ENCODE measurements around the gene MKX.

Gene MKX

GRCh38 chr10:27638071-27638750 is 107.4 kb downstream of the MKX start:
- Histone ChIP-seq H3K9me2 (replicated peaks; ENCODE audit: low read depth, low read length) (no peaks in the 10 kb centered on the region), H3K9ac (ENCODE audit: low read depth, low read length, poor library complexity, severe bottlenecking) (no peak overlapping the region), H3K4me1 (ENCODE audit: insufficient read depth, low read length, poor library complexity, severe bottlenecking) (peaks cover 9% of the 10 kb centered on the region), H3K27me3 (ENCODE audit: insufficient read depth, low read length, poor library complexity, severe bottlenecking) (no peaks in the 10 kb centered on the region), H3K4me3 (ENCODE audit: low read length, poor library complexity, severe bottlenecking) (no peak overlapping the region), H3K4me2 (ENCODE audit: low read depth, low read length, poor library complexity, severe bottlenecking) (peak overlapping the region; percentile 25), H4K20me1 (ENCODE audit: insufficient read depth, low read length, poor library complexity, severe bottlenecking) (no peaks in the 10 kb centered on the region), H3F3A (ENCODE audit: low read depth) (no peaks in the 10 kb centered on the region), H2AFZ (ENCODE audit: low read length) (no peak overlapping the region), H3K9me3 (ENCODE audit: insufficient read depth, low read depth, low read length) (no peaks in the 10 kb centered on the region), H3K79me2 (ENCODE audit: insufficient read depth, low read length) (no peaks in the 10 kb centered on the region), H3K36me3 (ENCODE audit: insufficient read depth, low read length) (no peaks in the 10 kb centered on the region)
- TF ChIP-seq EZH2phosphoT487 (IDR thresholded peaks at IDR 0.05; ENCODE audit: borderline replicate concordance) (no peak), CTCF (conservative IDR thresholded peaks at IDR 0.05; ENCODE audit: low read length) (no peak)

- Histone ChIP-seq H3K9me3 (ENCODE audit: insufficient read depth, low read depth, low read length) (no peaks in the 10 kb centered on the region), H3K9me2 (replicated peaks; ENCODE audit: low read depth, low read length) (no peaks in the 10 kb centered on the region), H3K79me2 (ENCODE audit: insufficient read depth, low read length) (no peaks in the 10 kb centered on the region), H3K9ac (ENCODE audit: low read depth, low read length, poor library complexity, severe bottlenecking) (no peak overlapping the region), H3K36me3 (ENCODE audit: insufficient read depth, low read length) (no peaks in the 10 kb centered on the region), H2AFZ (ENCODE audit: low read length) (no peak overlapping the region), H3K4me1 (ENCODE audit: insufficient read depth, low read length, poor library complexity, severe bottlenecking) (peaks cover 9% of the 10 kb centered on the region), H4K20me1 (ENCODE audit: insufficient read depth, low read length, poor library complexity, severe bottlenecking) (no peaks in the 10 kb centered on the region), H3K4me3 (ENCODE audit: low read length, poor library complexity, severe bottlenecking) (no peak overlapping the region), H3K27me3 (ENCODE audit: insufficient read depth, low read length, poor library complexity, severe bottlenecking) (no peaks in the 10 kb centered on the region), H3K4me2 (ENCODE audit: low read depth, low read length, poor library complexity, severe bottlenecking) (peak overlapping the region; percentile 25), H3F3A (ENCODE audit: low read depth) (no peaks in the 10 kb centered on the region)
- TF ChIP-seq CTCF (conservative IDR thresholded peaks at IDR 0.05; ENCODE audit: low read length) = no peak
- TF ChIP-seq EZH2phosphoT487 (IDR thresholded peaks at IDR 0.05; ENCODE audit: borderline replicate concordance) = no peak
Measured at GRCh38 chr10:27637601-27638000, 108.0 kb downstream of the MKX start.

- H3K9ac ChIP-seq (ENCODE audit: low read depth, low read length, poor library complexity, severe bottlenecking) = no peak overlapping the region
- no peak overlapping the region for H3K4me2 ChIP-seq (ENCODE audit: low read depth, low read length, poor library complexity, severe bottlenecking)
- H3K27me3 ChIP-seq (ENCODE audit: insufficient read depth, low read length, poor library complexity, severe bottlenecking) = no peaks in the 10 kb centered on the region
- H2AFZ ChIP-seq (ENCODE audit: low read length) = no peak overlapping the region
- no peak for TF ChIP-seq EZH2phosphoT487 (IDR thresholded peaks at IDR 0.05; ENCODE audit: borderline replicate concordance)
- no peak for TF ChIP-seq CTCF (conservative IDR thresholded peaks at IDR 0.05; ENCODE audit: low read length)
- no peaks in the 10 kb centered on the region for H3F3A ChIP-seq (ENCODE audit: low read depth)
- no peak overlapping the region for H3K4me3 ChIP-seq (ENCODE audit: low read length, poor library complexity, severe bottlenecking)
- no peaks in the 10 kb centered on the region for H3K9me2 ChIP-seq (replicated peaks; ENCODE audit: low read depth, low read length)
- H3K79me2 ChIP-seq (ENCODE audit: insufficient read depth, low read length) = no peaks in the 10 kb centered on the region
- H4K20me1 ChIP-seq (ENCODE audit: insufficient read depth, low read length, poor library complexity, severe bottlenecking) = no peaks in the 10 kb centered on the region
- H3K36me3 ChIP-seq (ENCODE audit: insufficient read depth, low read length) = no peaks in the 10 kb centered on the region
- no peaks in the 10 kb centered on the region for H3K9me3 ChIP-seq (ENCODE audit: insufficient read depth, low read depth, low read length)
- H3K4me1 ChIP-seq (ENCODE audit: insufficient read depth, low read length, poor library complexity, severe bottlenecking) = peaks cover 9% of the 10 kb centered on the region
Measured at GRCh38 chr10:27636816-27637215, 108.8 kb downstream of the MKX start.
